GM12801 (cell line): Measurements from ENCODE around the gene CCNB3.

ENCODE experiments used
- CTCF ChIP-seq: IDR thresholded peaks from one replicate; pipeline ENCODE4 v1.5.1; 2011; ENCODE audit warnings: control low read depth; ENCODE audit not compliant: insufficient read length; ENCODE audit errors: extremely low read depth

Gene CCNB3

GRCh38 chrX:50211510-50211909 is 6.9 kb downstream of the CCNB3 start:
- TF ChIP-seq CTCF, result no peak

GRCh38 chrX:50281253-50281652 is 76.7 kb downstream of the CCNB3 start:
- no peak for TF ChIP-seq CTCF

GRCh38 chrX:50327235-50327634 is 122.7 kb downstream of the CCNB3 start:
- TF ChIP-seq CTCF, result no peak

GRCh38 chrX:50333308-50333707 is 128.7 kb downstream of the CCNB3 start:
- no peak for TF ChIP-seq CTCF

GRCh38 chrX:50343917-50344316 is 139.4 kb downstream of the CCNB3 start:
- no peak for TF ChIP-seq CTCF

- no peak for TF ChIP-seq CTCF
Measured at GRCh38 chrX:50372966-50373365, 168.4 kb downstream of the CCNB3 start.

- no peak for TF ChIP-seq CTCF
Measured at GRCh38 chrX:50375481-50376267, 171.1 kb downstream of the CCNB3 start.
